ENCODE data around the gene DRD2. TPM values are rescaled to one million over a fixed set of nuclear protein-coding genes. Genes with fewer than 3 reads are reported as not detected.

The DRD2 gene
- total RNA-seq, 2 experiments from 2014 or later, result not detected

- no peaks in the 10 kb centered on the region for H3K36me3 Mint-ChIP-seq (ENCODE audit: low read depth)
- ATAC-seq, result no peak
- TF ChIP-seq CTCF (IDR thresholded peaks at IDR 0.05), result no peak
- no peaks in the 10 kb centered on the region for H3K4me1 Mint-ChIP-seq (ENCODE audit: low read depth)
- no peak for DNase-seq
- intact Hi-C loops (cut with micrococcal nuclease), result no loop called here
- H3K4me3 Mint-ChIP-seq, result no peak overlapping the region
- peaks cover 1% of the 10 kb centered on the region for H3K27me3 Mint-ChIP-seq
- ChIA-PET CTCF (no interaction called here), POLR2A (no interaction called here)
- no peak overlapping the region for H3K27ac Mint-ChIP-seq
- H3K9me3 Mint-ChIP-seq, result no peaks in the 10 kb centered on the region
Measured at GRCh38 chr11:113420808-113421207, 54.4 kb downstream of the DRD2 start.

GRCh38 chr11:113419454-113420003 is 55.7 kb downstream of the DRD2 start:
- CTCF ChIA-PET, result no interaction called here
- no peak for DNase-seq

GRCh38 chr11:113417428-113417827 is 57.8 kb downstream of the DRD2 start:
- ChIA-PET POLR2A (no interaction called here), CTCF (no interaction called here)
- ATAC-seq (no peak), DNase-seq (no peak)
- Mint-ChIP-seq H3K9me3 (no peaks in the 10 kb centered on the region), H3K4me3 (no peak overlapping the region), H3K4me1 (ENCODE audit: low read depth) (no peaks in the 10 kb centered on the region), H3K36me3 (ENCODE audit: low read depth) (no peaks in the 10 kb centered on the region), H3K27ac (no peak overlapping the region), H3K27me3 (peaks cover 1% of the 10 kb centered on the region)
- no peak for TF ChIP-seq CTCF (IDR thresholded peaks at IDR 0.05)
- intact Hi-C loops (cut with micrococcal nuclease), result no loop called here

More at GRCh38 chr11:113419454-113420003, 55.7 kb downstream of the DRD2 start:
- ATAC-seq, result no peak
- POLR2A ChIA-PET, result no interaction called here
- Mint-ChIP-seq H3K4me3 (no peak overlapping the region), H3K4me1 (ENCODE audit: low read depth) (no peaks in the 10 kb centered on the region), H3K36me3 (ENCODE audit: low read depth) (no peaks in the 10 kb centered on the region), H3K27ac (no peak overlapping the region), H3K9me3 (no peaks in the 10 kb centered on the region), H3K27me3 (peaks cover 1% of the 10 kb centered on the region)
- TF ChIP-seq CTCF (IDR thresholded peaks at IDR 0.05), result no peak
- intact Hi-C loops (cut with micrococcal nuclease), result no loop called here

DNA sequence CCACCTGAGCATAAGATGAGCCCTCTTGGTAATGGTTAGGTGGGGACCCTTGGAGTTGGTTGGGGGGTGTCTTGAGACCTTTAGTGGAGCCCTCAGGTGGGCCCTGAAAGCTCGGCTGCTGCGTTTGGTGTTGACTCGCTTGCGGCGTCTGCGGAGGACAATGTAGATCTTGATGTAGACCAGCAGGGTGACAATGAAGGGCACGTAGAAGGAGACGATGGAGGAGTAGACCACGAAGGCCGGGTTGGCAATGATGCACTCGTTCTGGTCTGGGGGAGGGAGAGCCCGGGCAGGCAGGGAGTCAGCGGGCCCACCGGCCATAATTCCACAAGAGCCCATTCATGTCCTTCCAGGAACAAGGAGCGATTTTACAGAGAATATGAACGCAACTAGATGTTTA is 59.9 kb downstream of the DRD2 start:
- DNase-seq (no peak), ATAC-seq (no peak)
- H3K36me3 Mint-ChIP-seq (ENCODE audit: low read depth), result no peaks in the 10 kb centered on the region
- H3K4me1 Mint-ChIP-seq (ENCODE audit: low read depth), result no peaks in the 10 kb centered on the region
- peaks cover 1% of the 10 kb centered on the region for H3K27me3 Mint-ChIP-seq
- H3K27ac Mint-ChIP-seq, result no peak overlapping the region
- H3K4me3 Mint-ChIP-seq, result no peak overlapping the region
- TF ChIP-seq CTCF (IDR thresholded peaks at IDR 0.05), result no peak
- ChIA-PET POLR2A (no interaction called here), CTCF (no interaction called here)
- intact Hi-C loops (cut with micrococcal nuclease), result no loop called here
- H3K9me3 Mint-ChIP-seq, result no peaks in the 10 kb centered on the region

DNA sequence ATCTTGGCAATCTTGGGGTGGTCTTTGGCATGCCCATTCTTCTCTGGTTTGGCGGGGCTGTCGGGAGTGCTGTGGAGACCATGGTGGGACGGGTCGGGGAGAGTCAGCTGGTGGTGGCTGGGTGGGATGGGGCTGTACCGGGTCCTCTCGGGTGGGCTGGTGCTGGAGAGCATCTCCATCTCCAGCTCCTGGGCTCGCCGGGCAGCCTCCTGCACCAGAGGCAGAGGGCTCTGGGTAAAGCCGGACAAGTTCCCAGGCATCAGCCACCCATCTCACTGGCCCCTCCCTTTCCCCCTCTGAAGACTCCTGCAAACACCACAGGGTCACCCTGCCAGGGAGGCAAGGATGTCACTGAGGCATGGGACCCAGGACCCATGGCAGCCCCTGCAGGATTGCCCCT is 62.5 kb downstream of the DRD2 start:
- no peaks in the 10 kb centered on the region for H3K9me3 Mint-ChIP-seq
- CTCF ChIA-PET, result no interaction called here
- POLR2A ChIA-PET, result no interaction called here

More for the DNA sequence above, 62.5 kb downstream of the DRD2 start:
- intact Hi-C loops (cut with micrococcal nuclease), result no loop called here
- no peaks in the 10 kb centered on the region for H3K27me3 Mint-ChIP-seq
- no peaks in the 10 kb centered on the region for H3K4me1 Mint-ChIP-seq (ENCODE audit: low read depth)
- no peak for TF ChIP-seq CTCF (IDR thresholded peaks at IDR 0.05)
- no peak overlapping the region for H3K27ac Mint-ChIP-seq
- DNase-seq, result no peak
- no peak for ATAC-seq
- H3K36me3 Mint-ChIP-seq (ENCODE audit: low read depth), result no peaks in the 10 kb centered on the region
- H3K4me3 Mint-ChIP-seq, result no peak overlapping the region

Data from activated CD8-positive, alpha-beta T cell treated with anti-CD3 and anti-CD28 coated beads for 36 hours (primary cell).